Activated T-cell treated with anti-CD3 and anti-CD28 coated beads for 48 hours (primary cell): ENCODE data around the gene BGN.
A peak's percentile ranks its signal among the peaks of the same experiment; 100 is the strongest.

Experiments
- DNase-seq: peaks from one replicate; pipeline ENCODE4 v3.0.0-alpha.2; 2020; ENCODE audit warnings: low read depth

Gene BGN

GRCh38 chrX:153460826-153461225, 34.0 kb upstream of the BGN start:
- peak; percentile 31 for DNase-seq

- DNase-seq: no peak
Observed at GRCh38 chrX:153462291-153462690, 32.5 kb upstream of the BGN start.

GRCh38 chrX:153463031-153463430, 31.7 kb upstream of the BGN start:
- no peak for DNase-seq

- DNase-seq: no peak
Observed at GRCh38 chrX:153463556-153463955, 31.2 kb upstream of the BGN start.

- no peak for DNase-seq
Observed at GRCh38 chrX:153464116-153464515, 30.7 kb upstream of the BGN start.

GRCh38 chrX:153465691-153466380, 28.9 kb upstream of the BGN start:
- no peak for DNase-seq

GRCh38 chrX:153468008-153468580, 26.7 kb upstream of the BGN start:
- DNase-seq: no peak

- peak; percentile 27 for DNase-seq
Observed at GRCh38 chrX:153469811-153470410, 24.9 kb upstream of the BGN start.

GRCh38 chrX:153470411-153471363, 24.1 kb upstream of the BGN start, which contains the start of gene HAUS7:
Gene HAUS7 (minus strand): TSS chrX:153470576. CDS start chrX:153470557, 19 bp downstream.
- DNase-seq: peak; percentile 78

- DNase-seq: no peak
Observed at GRCh38 chrX:153471663-153472280, 23.0 kb upstream of the BGN start.

- no peak for DNase-seq
Observed at GRCh38 chrX:153473126-153473525, 21.7 kb upstream of the BGN start.

- DNase-seq: no peak
Observed at GRCh38 chrX:153474266-153474665, 20.5 kb upstream of the BGN start.

GRCh38 chrX:153474718-153475117, 20.1 kb upstream of the BGN start:
- peak; percentile 18 for DNase-seq

GRCh38 chrX:153475271-153475670, 19.5 kb upstream of the BGN start:
- no peak for DNase-seq

- no peak for DNase-seq
Observed at GRCh38 chrX:153475751-153476281, 19.0 kb upstream of the BGN start.

- no peak for DNase-seq
Observed at GRCh38 chrX:153476666-153477363, 18.0 kb upstream of the BGN start.

GRCh38 chrX:153477364-153477857, 17.4 kb upstream of the BGN start:
- no peak for DNase-seq

- DNase-seq: no peak
Observed at GRCh38 chrX:153477901-153478300, 16.9 kb upstream of the BGN start.

GRCh38 chrX:153478746-153479145, 16.0 kb upstream of the BGN start:
- DNase-seq: no peak

GRCh38 chrX:153481043-153481442, 13.7 kb upstream of the BGN start:
- DNase-seq: no peak
